Astrocyte of the cerebellum (primary cell): ENCODE measurements around the gene PCDH9.

ENCODE experiments used
- DNase-seq: peaks from one replicate; pipeline ENCODE4 v3.0.0-alpha.2; 2011; ENCODE audit warnings: low read depth
- H3K4me3 ChIP-seq: 2 replicates; pipeline ENCODE4 v1.5.1; 2011; ENCODE audit warnings: mild to moderate bottlenecking, low read depth, low read length, moderate library complexity
- CTCF ChIP-seq: IDR thresholded peaks from 2 replicates; pipeline ENCODE4 v1.5.1; 2012; ENCODE audit warnings: low read length, low read depth, moderate library complexity, mild to moderate bottlenecking; ENCODE audit errors: missing control alignments
- in situ Hi-C: cut with HindIII; loops from 2 replicates; pipeline ENCODE4 v1.10.0; 2017; ENCODE audit warnings: low sequenced_read_pairs

PCDH9 gene

DNA sequence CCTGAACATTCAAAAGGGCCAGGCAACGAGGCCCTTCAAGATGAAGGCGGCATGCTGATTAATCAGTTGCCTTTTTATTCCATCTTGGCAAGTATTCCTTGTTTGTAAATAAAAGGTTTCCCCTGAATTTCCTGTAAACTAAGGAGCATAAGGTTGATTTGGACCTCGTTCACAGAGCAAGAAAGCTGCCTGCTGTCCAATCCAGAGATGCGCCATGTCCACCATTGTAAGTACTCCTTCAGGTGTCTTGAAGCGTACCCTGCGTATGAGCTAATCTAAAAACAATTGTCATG lies 884.7 kb downstream of the PCDH9 start:
- no peak for TF ChIP-seq CTCF
- no peak overlapping the region for H3K4me3 ChIP-seq
- DNase-seq = no peak
- in situ Hi-C loops = no loop called here

DNA sequence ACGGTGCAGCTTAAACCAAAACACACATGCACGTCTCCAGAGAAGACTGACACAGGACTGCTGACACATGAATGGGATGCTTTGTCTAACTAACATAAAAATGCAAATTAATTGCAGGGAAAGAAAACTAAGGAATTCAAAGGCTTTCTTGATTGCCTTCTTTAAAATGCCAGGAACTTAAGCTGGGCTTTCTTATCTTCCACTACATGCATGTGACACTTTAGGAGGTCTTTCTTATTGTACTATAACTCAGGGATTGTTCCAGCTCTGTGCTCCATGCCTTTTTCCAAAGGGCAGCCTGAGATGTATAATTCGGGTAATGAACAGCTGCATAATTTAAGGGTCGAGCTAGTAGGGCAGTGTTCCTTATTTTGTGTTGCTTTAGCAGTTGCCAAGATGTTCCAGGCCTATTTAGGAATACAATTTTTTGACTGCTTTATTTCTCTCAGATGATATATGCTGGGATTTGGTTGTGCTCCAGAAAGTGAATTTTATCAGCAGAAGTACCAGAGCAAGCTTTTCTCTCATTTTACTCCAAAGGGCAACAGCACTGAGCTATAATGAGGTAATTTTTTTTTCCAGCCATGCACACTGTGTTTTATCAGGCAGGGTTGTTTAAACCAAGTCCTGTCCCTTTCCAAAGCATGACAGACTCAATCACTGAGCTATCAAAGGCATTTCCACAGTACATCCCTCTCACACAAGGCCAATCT lies 885.2 kb downstream of the PCDH9 start:
- H3K4me3 ChIP-seq = no peak overlapping the region
- in situ Hi-C loops = no loop called here
- DNase-seq = no peak
- no peak for TF ChIP-seq CTCF

- no peak overlapping the region for H3K4me3 ChIP-seq
- in situ Hi-C loops = no loop called here
- TF ChIP-seq CTCF = no peak
- no peak for DNase-seq
Observed at GRCh38 chr13:66343224-66343828, 886.8 kb downstream of the PCDH9 start.

- in situ Hi-C loops = no loop called here
- DNase-seq = no peak
- H3K4me3 ChIP-seq = no peak overlapping the region
- no peak for TF ChIP-seq CTCF
Observed at GRCh38 chr13:66341635-66342377, 888.3 kb downstream of the PCDH9 start.

GRCh38 chr13:66339214-66339613 lies 890.9 kb downstream of the PCDH9 start:
- in situ Hi-C loops = no loop called here
- no peak for DNase-seq
- H3K4me3 ChIP-seq = no peak overlapping the region
- TF ChIP-seq CTCF = no peak

- no peak for TF ChIP-seq CTCF
- H3K4me3 ChIP-seq = no peak overlapping the region
- in situ Hi-C loops = no loop called here
- no peak for DNase-seq
Observed at GRCh38 chr13:66338542-66338941, 891.6 kb downstream of the PCDH9 start.
